ENCODE data around the gene PATE1.
"Not testable (repeated sequence)": the region's sequence is repeated elsewhere in the genome, so short reads cannot be mapped to it uniquely, and the experiment has no call there.

PATE1 gene

GRCh38 chr11:125745979-125746378 is at the start of gene PATE1:
PATE1 (plus strand) TSS chr11:125746279; CDS start chr11:125746305, 26 bp downstream.
- H3K36me3 ChIP-seq (ENCODE audit: control insufficient read depth, insufficient read depth, low read length) = no peaks in the 10 kb centered on the region
- H3K79me2 ChIP-seq = no peaks in the 10 kb centered on the region
- H3K27ac ChIP-seq = no peak within 1 kb of the TSS
- H3K27me3 ChIP-seq (ENCODE audit: control insufficient read depth, insufficient read depth, low read length) = no peaks in the 10 kb centered on the region
- H3K4me3 ChIP-seq (ENCODE audit: low read depth, low read length) = no peak within 1 kb of the TSS
- no peaks in the 10 kb centered on the region for H3K9me3 ChIP-seq (ENCODE audit: control insufficient read depth, low read length)
- no peak within 1 kb of the TSS for H3K4me2 ChIP-seq (ENCODE audit: low read length)
- H2AFZ ChIP-seq = no peak within 1 kb of the TSS
- H3K9ac ChIP-seq = no peak within 1 kb of the TSS
- no peak for TF ChIP-seq CTCF (IDR thresholded peaks at IDR 0.05)
- H3K4me1 ChIP-seq = no peaks in the 10 kb centered on the region

GRCh38 chr11:125701018-125701610 is 45.0 kb upstream of the PATE1 start:
- no peak for TF ChIP-seq CTCF (IDR thresholded peaks at IDR 0.05)
- Histone ChIP-seq H3K36me3 (ENCODE audit: control insufficient read depth, insufficient read depth, low read length) (no peaks in the 10 kb centered on the region), H3K4me3 (ENCODE audit: low read depth, low read length) (no peak overlapping the region)

GRCh38 chr11:125701858-125702621 is 44.0 kb upstream of the PATE1 start:
- no peaks in the 10 kb centered on the region for H3K36me3 ChIP-seq (ENCODE audit: control insufficient read depth, insufficient read depth, low read length)
- no peak overlapping the region for H3K4me2 ChIP-seq (ENCODE audit: low read length)
- H3K27ac ChIP-seq = no peak overlapping the region
- no peaks in the 10 kb centered on the region for H3K79me2 ChIP-seq
- no peaks in the 10 kb centered on the region for H3K9me3 ChIP-seq (ENCODE audit: control insufficient read depth, low read length)
- no peaks in the 10 kb centered on the region for H3K27me3 ChIP-seq (ENCODE audit: control insufficient read depth, insufficient read depth, low read length)
- no peak overlapping the region for H3K4me3 ChIP-seq (ENCODE audit: low read depth, low read length)
- no peaks in the 10 kb centered on the region for H3K4me1 ChIP-seq
- TF ChIP-seq CTCF (IDR thresholded peaks at IDR 0.05) = no peak
- no peak overlapping the region for H2AFZ ChIP-seq
- no peak overlapping the region for H3K9ac ChIP-seq

More at GRCh38 chr11:125701018-125701610, 45.0 kb upstream of the PATE1 start:
- H3K9ac ChIP-seq = no peak overlapping the region
- no peaks in the 10 kb centered on the region for H3K9me3 ChIP-seq (ENCODE audit: control insufficient read depth, low read length)
- no peaks in the 10 kb centered on the region for H3K79me2 ChIP-seq
- no peaks in the 10 kb centered on the region for H3K27me3 ChIP-seq (ENCODE audit: control insufficient read depth, insufficient read depth, low read length)
- no peaks in the 10 kb centered on the region for H3K4me1 ChIP-seq
- H3K27ac ChIP-seq = no peak overlapping the region
- H2AFZ ChIP-seq = no peak overlapping the region
- no peak overlapping the region for H3K4me2 ChIP-seq (ENCODE audit: low read length)

- H3K4me3 ChIP-seq (ENCODE audit: low read depth, low read length); H2AFZ ChIP-seq; H3K4me1 ChIP-seq; H3K36me3 ChIP-seq (ENCODE audit: control insufficient read depth, insufficient read depth, low read length); H3K27me3 ChIP-seq (ENCODE audit: control insufficient read depth, insufficient read depth, low read length); H3K79me2 ChIP-seq; H3K27ac ChIP-seq; H3K9me3 ChIP-seq (ENCODE audit: control insufficient read depth, low read length); H3K4me2 ChIP-seq (ENCODE audit: low read length); H3K9ac ChIP-seq: not testable (repeated sequence)
These were observed 41.4 kb upstream of the PATE1 start for GRCh38 chr11:125704686-125705085.

- Histone ChIP-seq H3K36me3 (ENCODE audit: control insufficient read depth, insufficient read depth, low read length) (no peaks in the 10 kb centered on the region), H3K4me3 (ENCODE audit: low read depth, low read length) (no peak overlapping the region), H3K79me2 (no peaks in the 10 kb centered on the region), H2AFZ (no peak overlapping the region), H3K9me3 (ENCODE audit: control insufficient read depth, low read length) (no peaks in the 10 kb centered on the region), H3K4me1 (no peaks in the 10 kb centered on the region), H3K9ac (no peak overlapping the region), H3K27ac (no peak overlapping the region), H3K27me3 (ENCODE audit: control insufficient read depth, insufficient read depth, low read length) (no peaks in the 10 kb centered on the region), H3K4me2 (ENCODE audit: low read length) (no peak overlapping the region)
- TF ChIP-seq CTCF (IDR thresholded peaks at IDR 0.05) = no peak
These were observed 25.3 kb upstream of the PATE1 start for GRCh38 chr11:125720781-125721180.
